HepG2 (cell line): ENCODE measurements around the gene OR4K1. TPM values are rescaled to one million over a fixed set of nuclear protein-coding genes. Genes with fewer than 3 reads are reported as not detected.

Experiments used
- ATAC-seq: fragments of 200-7000 bp; cut with Tn5 transposase; 3 replicates; pipeline ENCODE4 v1.9.1; 2020; ENCODE audit warnings: mild to moderate bottlenecking, moderate library complexity
- BruUV-seq: library from RNA; stranded (reverse); fragments of 400-500 nt; replicated peaks from 2 replicates; lab custom pipeline; 2021; lab: Mats Ljungman, UMichigan
- CTCF ChIA-PET: fragments of 300-600 bp; formaldehyde crosslinking; extraction: SDS; loops from one replicate; lab custom pipeline; 2021; ENCODE audit warnings: low total read pairs, inconsistent platforms, low intra/inter-chr PET ratio; lab: Yijun Ruan, JAX
- POLR2A ChIA-PET: fragments of 350-600 bp; sonication (Branson Sonifier 250); formaldehyde crosslinking; loops from one replicate; lab custom pipeline; 2020; ENCODE audit warnings: antibody characterized with exemption, inconsistent platforms; lab: Yijun Ruan, JAX
- DNase-seq: peaks from one replicate; pipeline ENCODE4 v3.0.0-alpha.2; 2015; ENCODE audit warnings: low spot score
- FAIRE-seq: peaks from 3 replicates; lab custom pipeline; 2011; peaks lifted over from hg19 to GRCh38; lab: Jason Lieb, UNC
- H2AFZ ChIP-seq: one replicate; pipeline ENCODE4 v1.6.1; 2011; ENCODE audit warnings: low read length, inconsistent platforms
- H3K27ac ChIP-seq: fragments of 300-600 bp; 3 replicates; pipeline ENCODE4 v1.8.0; 2011; ENCODE audit warnings: mixed run types, mild to moderate bottlenecking, mixed read lengths, low read length, inconsistent platforms; ENCODE audit not compliant: insufficient read depth; ENCODE audit errors: extremely low read length
- H3K27me3 ChIP-seq, 2 experiments: fragments of 200-600 bp in 1 of 2; 2 replicates in 1 of 2; 3 replicates in 1 of 2; pipeline versions ENCODE4 v1.6.0 to v1.8.0; 2011; ENCODE audit warnings: low read length in 2 of 2, mild to moderate bottlenecking in 2 of 2, moderate library complexity in 2 of 2, inconsistent platforms in 1 of 2; ENCODE audit not compliant: insufficient read depth in 2 of 2, control insufficient read depth in 1 of 2
- H3K36me3 ChIP-seq, 2 experiments: fragments of 200-600 bp in 1 of 2; replicated peaks in 1 of 2; 2 replicates in 1 of 2; 3 replicates in 1 of 2; pipeline versions ENCODE4 v1.5.1 to v1.8.0; 2011; ENCODE audit warnings: low read length in 2 of 2, inconsistent platforms in 1 of 2; ENCODE audit not compliant: insufficient read depth in 2 of 2, control insufficient read depth in 1 of 2
- H3K4me1 ChIP-seq: 2 replicates; pipeline ENCODE4 v1.5.1; 2012; ENCODE audit warnings: low read length, inconsistent platforms; ENCODE audit not compliant: insufficient read depth
- H3K4me2 ChIP-seq: 2 replicates; pipeline ENCODE4 v1.6.0; 2011; ENCODE audit warnings: low read depth, low read length, inconsistent platforms
- H3K4me3 ChIP-seq, 3 experiments: fragments of 200-600 bp in 1 of 3; sonication (generic), shearing (Covaris generic) in 1 of 3; replicated peaks in 1 of 3; 2 replicates each; pipeline ENCODE4 v1.5.1; 2011 to 2016; ENCODE audit warnings: low read length in 3 of 3, inconsistent platforms in 2 of 3, low read depth in 2 of 3, mild to moderate bottlenecking in 2 of 3, control low read depth in 1 of 3, mixed read lengths in 1 of 3; ENCODE audit not compliant: insufficient read depth in 1 of 3
- H3K79me2 ChIP-seq: one replicate; pipeline ENCODE4 v1.6.1; 2011; ENCODE audit warnings: low read length, inconsistent platforms; ENCODE audit not compliant: insufficient read depth
- H3K9ac ChIP-seq: 2 replicates; pipeline ENCODE4 v1.6.0; 2011; ENCODE audit warnings: mild to moderate bottlenecking, low read depth, low read length, inconsistent platforms; ENCODE audit not compliant: insufficient read depth
- H3K9me3 ChIP-seq: 2 replicates; pipeline ENCODE4 v1.5.1; 2012; ENCODE audit warnings: mild to moderate bottlenecking, low read length
- H4K20me1 ChIP-seq: 2 replicates; pipeline ENCODE4 v1.6.0; 2011; ENCODE audit warnings: inconsistent platforms, mild to moderate bottlenecking, low read length, moderate library complexity; ENCODE audit not compliant: insufficient read depth
- ATF7 ChIP-seq, 2 experiments: fragments of 450-650 bp in 1 of 2; sonication (generic) in 1 of 2; formaldehyde crosslinking in 1 of 2; IDR thresholded peaks; 2 replicates each; pipeline versions ENCODE4 v1.4.0 to v1.6.1; 2016 to 2020; ENCODE audit warnings: antibody characterized with exemption in 1 of 2, mild to moderate bottlenecking in 1 of 2, missing genetic modification reagents in 1 of 2
- CEBPB ChIP-seq: IDR thresholded peaks from 2 replicates; pipeline ENCODE4 v1.6.1; 2011; ENCODE audit warnings: low read depth, low read length, improper control_type of control experiment, borderline replicate concordance
- MEIS2 ChIP-seq: sonication (generic); formaldehyde crosslinking; IDR thresholded peaks from 2 replicates; pipeline ENCODE4 v1.9.0; 2021; ENCODE audit warnings: mild to moderate bottlenecking, missing genetic modification reagents
- ZNF101 ChIP-seq: sonication (generic); formaldehyde crosslinking; IDR thresholded peaks from 2 replicates; pipeline ENCODE4 v1.4.0; 2020; ENCODE audit warnings: mild to moderate bottlenecking, low read depth, missing genetic modification reagents, borderline replicate concordance
- ZNF232 ChIP-seq: sonication (generic); formaldehyde crosslinking; IDR thresholded peaks from 2 replicates; pipeline ENCODE4 v1.4.0; 2020; ENCODE audit warnings: missing genetic modification reagents, borderline replicate concordance
- ZXDC ChIP-seq: sonication (generic); formaldehyde crosslinking; IDR thresholded peaks from 2 replicates; pipeline ENCODE4 v1.5.0; 2020; ENCODE audit warnings: mild to moderate bottlenecking, missing genetic modification reagents
- WGBS: methylation state at CpG from one replicate; pipeline ENCODE4 v1.1.6; 2017; ENCODE audit warnings: low lambda C conversion rate; 5-methylcytosine and 5-hydroxymethylcytosine counted together
- in situ Hi-C: cut with HindIII; loops from 2 replicates; pipeline ENCODE4 v1.10.0; 2017; ENCODE audit warnings: low pct_unique_long_range_greater_than_20kb; ENCODE audit not compliant: extremely low pct_ligation_motif_present
- intact Hi-C: fragments of 100-400 bp; cut with micrococcal nuclease; formaldehyde crosslinking; loops from one replicate; pipeline ENCODE4 v1.10.0; 2022; ENCODE audit not compliant: unreplicated experiment
- polyA plus RNA-seq, 8 experiments: library from polyadenylated mRNA; depleted of rRNA in 3 of 8; stranded (reverse) in 7 of 8; unstranded in 1 of 8; fragments of >200 nt; fragmentation: Illumina TruSeq in 4 of 8; extraction: Trizol in 4 of 8; gene quantifications; 2 replicates each; pipeline versions ENCODE4 v1.2.1 to v1.2.3, GENCODE V29; 2011 to 2016; ENCODE audit warnings: low read depth in 4 of 8, missing spikeins in 1 of 8, mixed read lengths in 1 of 8; ENCODE audit not compliant: insufficient read depth in 1 of 8
- total RNA-seq, 5 experiments: library from RNA; depleted of rRNA; stranded (reverse); fragments of >200 nt; fragmentation: Illumina TruSeq; extraction: Trizol; gene quantifications; 2 replicates each; pipeline ENCODE4 v1.2.3, GENCODE V29; 2016; ENCODE audit warnings: low read depth in 1 of 5

OR4K1 gene
- total and polyA plus RNA-seq, 2 of the 13 experiments (the other 11 are each of a cell fraction or from before 2014, with no cell fraction given) = not detected

GRCh38 chr14:19918553-19919264 lies 12.0 kb upstream of the OR4K1 start:
- peak; percentile 9 for DNase-seq
- FAIRE-seq = no peak
- Histone ChIP-seq H3K4me3 (no peak overlapping the region), H3K9me3 (no peaks in the 10 kb centered on the region), H3K9ac (no peak overlapping the region), H4K20me1 (no peaks in the 10 kb centered on the region), H3K79me2 (no peaks in the 10 kb centered on the region), H3K4me2 (no peak overlapping the region), H3K27me3 (no peaks in the 10 kb centered on the region), H2AFZ (no peak overlapping the region), H3K4me1 (no peaks in the 10 kb centered on the region), H3K27ac (no peak overlapping the region), H3K36me3 (no peaks in the 10 kb centered on the region)
- in situ Hi-C loops = no loop called here
- intact Hi-C loops = no loop called here
- BruUV-seq = no TSS peak
- ChIA-PET POLR2A (no interaction called here), CTCF (no interaction called here)
- WGBS = under 1% methylated on average over 4 of the region's 4 CpGs
- TF ChIP-seq ATF7 (IDR thresholded peaks at IDR 0.05) = peak; percentile 77
- no peak for TF ChIP-seq ATF7 (CRISPR knock-in tag; IDR thresholded peaks at IDR 0.05)
- TF ChIP-seq ZXDC (CRISPR knock-in tag) = no peak
- peak; percentile 10; the same call in 1 of the 2 replicates for TF ChIP-seq CEBPB
- no peak for TF ChIP-seq MEIS2 (CRISPR knock-in tag)
- TF ChIP-seq ZNF101 (CRISPR knock-in tag) = no peak
- no peak for TF ChIP-seq ZNF232 (CRISPR knock-in tag)
- ATAC-seq = peak; percentile 44; the same call in 1 of the 3 replicates
